ENCODE results near the gene PACSIN2. TPM values are rescaled to one million over a fixed set of nuclear protein-coding genes. Genes with fewer than 3 reads are reported as not detected.
"Not testable (repeated sequence)": the region's sequence is repeated elsewhere in the genome, so short reads cannot be mapped to it uniquely, and the experiment has no call there.

PACSIN2 gene
- polyA plus RNA-seq, 5 donors: 57.4 to 68.7 (median 66.4) TPM

GRCh38 chr22:42947211-42947990 is 67.5 kb downstream of the PACSIN2 start:
- no peak for DNase-seq

GRCh38 chr22:42946546-42947198 is 68.3 kb downstream of the PACSIN2 start:
- DNase-seq: no peak

- no peak for DNase-seq
Measured at GRCh38 chr22:42945736-42946135, 69.2 kb downstream of the PACSIN2 start.

DNA sequence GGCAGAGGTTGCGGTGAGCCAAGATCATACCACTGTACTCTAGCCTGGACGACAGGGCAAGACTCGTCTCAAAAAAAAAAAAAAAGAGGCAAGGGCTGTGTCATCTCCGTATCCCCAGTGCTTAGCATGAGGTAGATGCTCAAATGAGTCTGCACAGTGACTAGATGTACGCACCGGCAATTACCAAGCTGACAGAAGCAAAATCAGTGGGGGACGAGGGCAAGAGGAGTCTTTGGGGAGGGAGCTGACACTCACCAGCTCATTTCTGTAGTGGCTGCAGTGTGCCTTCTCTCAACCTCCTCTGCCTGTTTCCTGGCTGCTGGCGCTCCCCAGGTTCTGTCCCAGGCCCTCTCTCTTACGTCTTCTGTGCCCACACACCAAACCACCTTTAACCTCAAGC is 69.9 kb downstream of the PACSIN2 start:
- DNase-seq: no peak

DNA sequence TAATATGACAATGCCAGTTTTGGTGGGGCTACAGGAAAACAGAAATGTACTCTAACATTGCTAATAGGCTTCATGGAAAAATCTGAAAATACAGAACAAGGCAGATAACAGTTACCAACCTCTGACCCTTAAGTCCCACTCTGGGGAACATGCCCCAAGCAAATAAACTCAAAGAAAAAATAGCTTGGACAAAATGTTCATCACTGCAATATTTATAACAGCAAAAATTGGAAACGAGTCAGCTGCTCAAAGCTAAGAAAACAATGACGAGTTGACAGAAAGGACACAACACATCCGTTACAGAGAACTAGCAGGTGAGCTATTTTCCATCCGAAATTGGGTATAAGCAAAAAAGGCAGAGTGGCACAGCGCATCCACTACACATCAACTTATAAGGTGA is 70.5 kb downstream of the PACSIN2 start:
- no peak for DNase-seq

- DNase-seq: no peak
Measured at GRCh38 chr22:42943981-42944380, 71.0 kb downstream of the PACSIN2 start.

GRCh38 chr22:42942351-42942750 is 72.6 kb downstream of the PACSIN2 start:
- DNase-seq: no peak

- no peak for DNase-seq
Measured at GRCh38 chr22:42939941-42940653, 74.9 kb downstream of the PACSIN2 start.

DNA sequence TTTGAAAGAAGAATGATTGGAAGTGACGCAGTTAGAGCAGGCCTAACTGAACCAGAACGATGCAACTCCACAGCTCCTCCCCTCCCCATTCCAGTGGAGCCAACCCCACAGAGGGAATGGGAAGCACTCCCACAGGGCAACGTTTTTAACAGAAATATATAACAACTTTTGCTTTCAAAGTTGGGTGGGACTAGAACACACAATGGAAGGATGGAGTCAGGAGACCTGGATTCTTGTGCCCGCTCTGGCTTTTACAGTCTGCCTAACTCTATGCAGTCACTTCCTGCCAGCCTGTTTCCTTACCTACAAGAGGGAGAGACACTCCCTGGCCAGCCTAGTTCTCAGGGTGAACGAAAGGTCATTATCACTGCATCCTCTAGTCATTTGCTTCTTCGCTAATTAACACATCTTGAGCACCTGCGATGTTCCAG is 75.5 kb downstream of the PACSIN2 start:
- DNase-seq: no peak

DNA sequence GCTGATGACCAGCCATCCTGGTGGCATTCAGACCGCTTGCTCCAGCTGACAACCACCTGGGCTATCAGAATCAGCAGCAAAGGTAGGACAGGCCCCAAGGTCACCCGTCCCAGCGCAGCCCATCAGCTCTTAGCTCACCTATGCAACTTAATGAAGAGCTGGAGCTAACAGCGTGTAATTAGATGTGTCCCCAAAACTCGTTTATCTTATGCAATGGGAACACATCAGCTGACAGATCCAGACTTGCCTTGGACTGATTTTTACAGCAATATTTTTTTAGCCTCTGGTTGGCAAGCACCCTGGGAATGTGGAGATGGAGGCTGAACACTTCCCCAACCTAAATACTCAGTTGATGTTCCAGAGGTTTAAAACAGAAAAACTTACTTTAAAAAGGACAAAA is 76.0 kb downstream of the PACSIN2 start:
- DNase-seq: no peak

DNA sequence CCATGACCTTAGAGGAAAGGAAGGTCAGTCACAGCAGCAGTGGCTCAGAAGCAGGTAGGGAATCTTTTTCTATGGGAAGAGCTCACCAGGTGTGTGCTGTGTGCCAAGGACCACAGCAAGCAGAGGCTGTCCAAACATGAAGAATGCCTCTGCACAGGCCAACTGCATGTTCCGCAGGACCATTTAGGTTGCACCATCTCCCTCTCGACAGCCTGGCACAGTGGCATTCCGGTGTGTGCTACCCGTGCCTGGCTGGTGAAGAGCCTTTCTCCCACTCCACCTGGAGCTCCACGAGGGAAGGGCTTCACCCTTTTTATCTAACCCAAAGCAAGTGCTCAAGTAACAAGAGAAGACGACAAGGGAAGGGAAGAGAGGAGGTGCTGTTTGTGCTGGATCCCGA is 76.5 kb downstream of the PACSIN2 start:
- no peak for DNase-seq

GRCh38 chr22:42937164-42937843 is 77.6 kb downstream of the PACSIN2 start:
- DNase-seq: no peak

DNA sequence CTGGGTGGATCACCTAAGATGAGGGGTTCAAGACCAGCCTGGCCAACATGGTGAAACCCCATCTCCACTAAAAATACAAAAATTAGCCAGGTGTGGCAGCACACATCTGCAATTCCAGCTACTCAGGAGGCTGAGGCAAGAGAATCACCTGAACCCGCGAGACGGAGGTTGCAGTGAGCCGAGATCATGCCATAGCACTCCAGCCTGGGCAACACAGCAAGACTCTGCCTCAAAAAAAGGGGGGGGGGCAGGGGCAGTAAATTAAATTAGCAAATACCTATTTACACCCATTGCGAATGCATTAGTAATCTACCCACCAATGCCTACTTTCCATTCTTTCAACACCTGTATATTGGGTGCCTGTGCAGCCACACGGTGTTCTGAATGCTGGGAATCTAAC is 78.3 kb downstream of the PACSIN2 start:
- not testable (repeated sequence) for DNase-seq

- no peak for DNase-seq
Measured at GRCh38 chr22:42934338-42934737, 80.6 kb downstream of the PACSIN2 start.

DNA sequence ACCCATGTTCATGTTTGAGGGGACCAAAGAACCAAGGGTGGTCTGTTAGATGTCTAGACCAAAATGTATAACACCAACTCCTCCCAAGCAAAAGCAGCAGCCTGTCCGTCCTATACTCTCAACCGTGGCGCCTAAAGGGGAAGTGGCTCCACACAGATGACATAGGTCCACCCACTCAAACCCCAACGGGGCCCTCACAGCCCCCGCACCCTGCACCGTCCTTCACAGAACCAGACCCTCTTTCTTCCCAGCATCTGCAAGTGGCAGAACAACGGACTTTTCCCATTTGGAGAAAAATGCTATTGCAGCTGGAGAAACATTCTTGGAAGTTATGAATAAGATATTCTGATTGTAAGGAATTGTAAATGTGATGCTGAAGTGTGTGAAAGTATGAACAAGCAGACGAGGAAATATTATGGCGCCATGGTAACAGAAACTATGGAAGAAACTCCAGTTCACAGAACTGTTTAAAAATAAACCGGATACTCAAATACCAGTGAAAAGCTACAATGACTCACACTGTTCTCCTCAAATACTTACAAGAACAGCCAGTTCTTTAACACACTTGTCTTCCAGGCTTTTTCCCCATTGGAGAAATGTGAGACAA is 81.4 kb downstream of the PACSIN2 start:
- DNase-seq: peak; percentile 66 to 68

DNA sequence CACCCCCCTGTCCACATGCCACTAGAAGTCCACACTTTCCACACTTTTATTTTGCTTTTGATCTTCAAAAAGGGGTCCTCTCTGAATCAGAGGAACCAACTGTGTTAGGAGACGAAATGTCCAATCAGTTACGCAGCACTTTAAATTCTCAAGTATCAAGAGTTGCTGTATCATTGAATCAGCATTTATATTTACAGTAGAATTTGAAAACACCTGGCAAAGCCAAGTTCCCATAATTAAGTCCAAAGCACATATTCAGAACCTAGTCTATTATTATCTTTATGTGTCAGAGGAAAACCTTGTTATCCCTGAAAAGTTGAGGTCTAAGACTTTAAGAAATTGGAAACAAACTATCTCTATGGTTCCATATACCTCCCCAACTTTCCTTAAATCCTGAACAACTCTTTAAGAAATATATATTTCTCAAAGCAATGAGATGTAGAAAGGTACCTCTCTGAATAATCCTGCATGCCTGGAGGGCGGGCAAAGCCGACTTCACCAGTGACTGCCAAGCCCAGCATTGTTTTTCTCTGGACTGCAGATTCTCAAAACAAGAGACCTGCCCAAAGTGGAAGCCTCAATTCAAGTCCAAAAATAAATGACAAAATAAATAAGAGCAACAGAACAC is 82.0 kb downstream of the PACSIN2 start:
- no peak for DNase-seq

- no peak for DNase-seq
Measured at GRCh38 chr22:42932197-42932519, 82.8 kb downstream of the PACSIN2 start.

GRCh38 chr22:42931421-42932196 is 83.3 kb downstream of the PACSIN2 start:
- no peak for DNase-seq

DNA sequence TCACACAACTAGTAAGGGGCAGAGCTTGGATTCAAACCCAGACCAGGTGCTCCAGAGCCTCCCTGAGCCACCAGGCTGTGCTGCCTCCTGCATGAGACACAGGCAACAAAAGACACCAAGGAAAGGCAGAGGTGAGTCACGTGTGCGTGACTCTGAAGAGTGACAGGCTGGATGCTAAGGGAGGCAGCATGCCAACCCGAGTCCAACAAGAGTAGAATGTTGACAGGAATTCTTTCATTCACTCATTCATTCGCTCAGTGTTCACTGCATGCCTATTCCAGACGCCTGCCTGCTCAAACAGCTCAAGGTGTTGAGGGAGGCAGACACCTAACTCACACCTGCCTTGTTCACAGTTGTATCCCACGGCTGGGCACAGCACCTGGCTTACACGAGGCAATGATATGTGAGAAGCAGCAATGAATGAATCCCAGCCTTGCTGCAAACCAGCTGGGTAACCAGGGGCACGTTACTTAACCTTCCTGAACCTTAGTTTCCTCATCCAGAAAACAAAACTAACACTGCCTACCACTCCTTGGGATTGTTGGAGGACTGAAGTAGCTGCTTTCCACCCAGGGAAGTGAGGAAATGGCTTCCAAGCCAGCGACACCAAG is 84.0 kb downstream of the PACSIN2 start:
- DNase-seq: no peak

GRCh38 chr22:42929838-42930155 is 85.2 kb downstream of the PACSIN2 start:
- DNase-seq: no peak

Data from right lung (tissue), 5 donors.